Daoy (cell line): ENCODE data around the gene AAR2. TPM values are rescaled to one million over a fixed set of nuclear protein-coding genes. Genes with fewer than 3 reads are reported as not detected.
A peak's percentile ranks its signal among the peaks of the same experiment; 100 is the strongest.

Experiments used
- DNase-seq: peaks from one replicate; pipeline ENCODE4 v3.0.0-alpha.2; 2015; ENCODE audit warnings: low read depth
- total RNA-seq: library from RNA; depleted of rRNA; stranded (reverse); fragments of >200 nt; shearing (Covaris generic); gene quantifications from 2 replicates; pipeline ENCODE4 v1.2.3, GENCODE V29; 2014

The AAR2 gene
- total RNA-seq, 1 experiment from 2014 or later: 27.1 TPM

DNA sequence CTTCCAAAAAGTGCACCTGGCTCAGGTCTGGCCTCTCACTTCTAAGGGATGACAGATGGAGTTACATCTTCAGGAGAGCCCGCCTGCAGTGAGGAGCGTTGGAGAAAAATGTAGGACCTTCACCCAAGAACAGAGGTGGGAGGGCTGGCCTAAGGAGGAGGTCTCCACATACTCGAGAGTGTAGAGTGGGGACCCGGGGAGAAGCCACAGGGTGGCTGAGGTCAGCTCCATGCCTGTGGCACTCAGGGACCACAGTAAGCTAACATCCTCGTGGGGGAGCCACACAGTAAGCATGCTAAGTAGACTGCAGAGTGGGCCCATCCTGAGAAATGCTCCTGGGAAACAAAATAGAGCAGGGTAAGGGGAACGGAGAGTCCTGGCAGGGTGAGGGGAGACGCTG, 24.0 kb downstream of the AAR2 start:
- no peak for DNase-seq

DNA sequence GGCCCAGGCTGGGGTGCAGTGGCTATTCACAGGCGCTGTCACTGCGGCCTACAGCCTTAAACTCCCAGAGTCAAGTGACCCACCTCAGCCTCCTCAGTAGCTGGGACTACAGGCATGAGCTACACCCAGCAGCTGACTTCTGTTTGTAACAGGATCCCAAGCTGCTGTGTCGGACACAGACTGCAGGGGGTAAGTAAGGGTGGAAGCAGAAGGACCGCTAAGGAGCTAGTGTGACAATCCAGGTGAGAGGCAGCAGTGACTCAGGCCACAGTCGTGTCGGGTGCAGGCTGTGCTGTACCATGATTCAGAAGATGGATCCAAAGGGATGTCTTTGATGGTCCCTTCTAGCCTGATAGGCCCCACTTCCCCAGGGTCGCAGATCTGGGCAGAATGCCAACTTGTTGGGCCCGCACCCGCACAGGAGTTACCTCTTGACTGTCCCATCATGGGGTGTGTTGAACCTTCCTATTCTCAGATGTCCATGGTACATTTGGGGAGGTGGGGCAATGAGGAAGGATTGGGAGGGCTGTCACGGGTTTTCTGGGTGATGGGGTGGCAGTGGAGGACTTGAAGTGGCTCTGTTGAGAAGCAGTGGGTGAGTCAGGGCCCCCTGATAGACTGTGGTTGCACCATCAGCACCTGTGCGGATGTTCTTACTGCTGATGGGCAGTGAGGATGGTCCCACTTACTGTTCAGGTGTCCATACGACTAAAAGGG, 25.3 kb downstream of the AAR2 start:
- DNase-seq: peak; percentile 15

GRCh38 chr20:36262440-36262839, 26.2 kb downstream of the AAR2 start:
- no peak for DNase-seq

DNA sequence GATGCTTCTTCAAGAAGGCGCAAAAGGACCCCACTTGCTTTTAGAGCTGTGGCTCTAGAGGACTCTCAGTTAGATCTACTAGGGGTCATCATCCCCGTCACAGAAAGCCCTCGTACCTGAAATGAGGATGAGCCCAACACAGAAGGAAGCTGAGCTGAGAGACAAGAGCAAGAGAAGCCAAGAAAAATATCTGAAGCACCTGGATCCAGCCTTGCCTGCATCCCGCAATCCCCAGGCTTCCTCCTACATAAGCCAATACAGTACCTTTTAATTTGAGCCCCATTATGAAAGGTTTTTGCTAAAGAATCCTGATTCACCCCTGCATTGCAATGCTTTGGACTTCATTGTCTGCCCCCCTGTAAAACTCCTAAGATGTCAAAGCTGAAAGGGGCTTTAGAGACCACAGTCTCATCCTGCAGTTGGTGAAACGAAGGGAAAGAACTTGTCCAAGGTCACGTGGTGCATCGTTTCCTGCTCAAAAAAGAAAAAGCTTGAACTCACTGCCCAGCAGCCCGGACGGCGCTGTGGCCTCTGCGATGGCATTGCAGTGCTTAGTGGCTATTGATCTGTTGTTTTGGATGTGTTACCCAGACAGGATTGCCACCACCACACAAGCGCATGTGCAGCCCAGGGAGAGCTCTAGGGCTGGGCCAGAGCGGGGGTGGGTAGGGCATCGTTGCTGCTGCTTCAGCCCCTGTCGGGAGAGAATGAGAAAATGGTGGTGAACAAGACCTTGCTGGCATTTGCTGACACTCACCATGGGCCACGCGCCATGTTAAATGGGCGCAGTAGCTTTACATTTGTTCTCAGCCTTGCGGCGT, 28.4 kb downstream of the AAR2 start:
- DNase-seq: no peak

- no peak for DNase-seq
Measured at GRCh38 chr20:36266189-36266588, 29.9 kb downstream of the AAR2 start.

DNA sequence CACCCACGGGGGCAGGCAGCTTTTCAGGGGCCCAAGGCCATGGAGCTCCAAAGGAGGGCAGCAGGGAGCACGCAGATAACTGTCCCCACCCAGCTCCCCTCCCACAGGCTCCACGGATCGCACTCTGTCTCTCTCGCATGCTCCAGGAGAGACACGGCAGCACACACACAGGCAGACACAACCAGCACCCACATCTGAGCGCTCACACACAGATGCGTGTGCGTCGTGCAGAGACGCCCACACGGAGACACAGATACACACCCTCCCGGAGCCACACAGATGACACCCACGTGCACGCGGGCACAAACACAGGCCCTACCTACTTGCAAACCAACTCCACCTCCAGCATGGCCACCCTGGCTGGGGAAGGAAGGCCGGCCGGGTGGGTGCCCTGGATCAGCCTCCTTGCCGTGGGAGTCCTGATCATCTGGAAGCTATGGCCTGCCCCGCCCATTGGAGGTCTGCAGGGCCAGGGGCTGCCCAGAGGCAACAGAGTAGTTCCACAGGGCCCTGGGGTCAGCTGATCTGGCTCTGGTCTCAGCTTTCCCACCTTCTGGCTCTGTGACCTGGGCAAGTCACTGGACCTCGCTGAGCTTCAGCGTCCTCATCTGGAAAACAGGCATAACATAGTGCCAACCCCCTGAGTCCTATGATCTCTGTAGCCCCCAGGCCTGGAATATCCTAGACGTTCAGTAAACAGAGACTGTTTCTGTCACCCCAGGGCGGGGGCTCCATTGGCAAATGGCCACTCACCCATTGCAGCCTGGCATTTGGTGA, 31.5 kb downstream of the AAR2 start:
- DNase-seq: no peak

DNA sequence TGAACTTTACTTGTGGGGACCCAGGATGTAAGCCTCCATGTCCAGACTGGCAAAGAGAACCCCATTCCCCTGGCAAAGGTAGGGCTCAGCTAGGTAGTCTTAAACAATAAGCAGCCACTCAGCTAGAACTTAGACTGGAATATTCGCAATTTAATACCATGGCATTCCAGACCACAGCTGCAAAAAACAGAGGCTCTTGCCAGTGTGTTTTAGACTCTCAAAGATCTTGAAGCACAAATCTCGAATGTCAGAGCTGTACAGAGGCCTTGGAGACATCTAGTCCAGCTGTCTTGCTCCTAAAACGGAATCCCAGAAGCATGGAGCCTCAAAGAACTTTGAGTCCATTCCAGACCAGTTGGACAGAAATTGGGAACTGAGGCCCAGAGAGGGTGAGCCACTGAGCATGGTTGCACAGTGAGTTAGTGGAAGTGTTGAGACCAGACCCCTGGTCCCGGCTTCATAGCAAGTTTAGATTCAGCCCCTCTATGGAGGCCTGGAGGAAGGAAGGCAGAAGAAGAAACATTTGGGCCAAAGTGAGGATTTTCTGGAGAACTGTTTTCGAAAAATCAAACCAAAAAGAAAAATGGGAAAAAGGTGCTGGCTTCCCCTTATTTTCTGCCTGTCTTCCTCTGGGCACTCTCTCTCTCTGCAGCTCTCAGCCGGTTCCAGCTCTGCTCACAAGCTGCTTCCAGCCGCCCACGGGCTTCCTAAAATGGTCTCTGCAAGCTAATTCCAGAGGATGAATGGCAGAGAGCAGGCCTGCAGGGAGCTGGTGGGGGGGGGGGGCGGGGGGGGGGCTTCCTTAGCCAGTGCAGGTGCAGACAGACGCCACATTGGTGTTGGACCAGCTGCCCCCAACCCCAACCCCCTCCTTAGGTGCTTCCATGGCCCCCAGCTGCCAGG, 32.4 kb downstream of the AAR2 start:
- no peak for DNase-seq

DNA sequence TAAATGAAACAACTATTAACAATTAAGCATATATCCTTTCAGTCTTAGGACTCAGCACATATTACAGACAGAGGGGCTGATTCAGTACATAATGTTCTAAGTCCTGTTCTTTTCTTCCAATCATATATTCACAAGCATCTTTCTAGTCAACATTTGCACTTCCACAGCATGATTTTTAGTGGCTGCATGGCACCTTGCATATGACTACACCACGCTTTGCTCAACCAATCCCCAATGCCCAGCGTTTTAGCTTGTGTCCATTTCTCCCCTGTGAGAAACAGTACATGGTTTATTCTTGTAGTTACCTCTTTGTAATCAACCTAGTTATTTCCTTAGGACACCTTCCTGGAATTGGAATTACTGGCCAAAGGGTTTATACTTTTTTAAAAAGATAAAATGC, 33.2 kb downstream of the AAR2 start:
- no peak for DNase-seq

- no peak for DNase-seq
Measured at GRCh38 chr20:36270744-36271638, 34.7 kb downstream of the AAR2 start.

GRCh38 chr20:36271639-36272546, 35.6 kb downstream of the AAR2 start:
- no peak for DNase-seq

DNA sequence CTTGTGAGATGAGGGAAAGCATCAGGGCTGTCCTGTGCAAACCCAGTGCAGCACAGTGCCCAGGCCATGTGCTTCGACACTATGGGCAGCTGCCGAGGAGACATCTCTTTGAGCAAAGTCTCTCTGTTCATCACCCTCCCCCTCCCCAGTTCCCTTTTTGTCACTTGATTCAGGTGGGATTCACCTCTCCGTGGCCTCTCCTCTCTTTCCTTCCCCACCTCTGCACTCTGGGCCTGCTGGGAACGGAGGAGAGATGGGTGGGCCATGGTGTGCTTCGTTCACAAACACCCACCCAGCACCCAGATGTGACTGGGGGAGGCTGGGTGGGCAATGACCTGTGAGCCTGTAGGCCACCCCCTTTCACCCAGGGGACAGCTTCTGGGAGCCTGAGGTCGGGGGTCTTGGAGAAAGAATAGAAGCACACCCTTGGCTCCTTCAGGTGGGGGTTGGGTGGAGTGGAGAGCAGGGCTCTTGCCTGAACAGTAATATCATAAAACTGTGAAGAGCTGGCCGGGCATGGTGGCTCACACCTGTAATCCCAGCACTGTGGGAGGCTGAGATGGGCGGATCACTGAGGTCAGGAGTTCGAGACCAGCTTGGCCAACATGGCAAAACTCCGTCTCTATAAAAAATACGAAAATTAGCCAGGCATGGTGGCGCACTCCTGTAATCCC, 36.4 kb downstream of the AAR2 start:
- DNase-seq: no peak

GRCh38 chr20:36273414-36274180, 37.3 kb downstream of the AAR2 start:
- DNase-seq: peak; percentile 37

DNA sequence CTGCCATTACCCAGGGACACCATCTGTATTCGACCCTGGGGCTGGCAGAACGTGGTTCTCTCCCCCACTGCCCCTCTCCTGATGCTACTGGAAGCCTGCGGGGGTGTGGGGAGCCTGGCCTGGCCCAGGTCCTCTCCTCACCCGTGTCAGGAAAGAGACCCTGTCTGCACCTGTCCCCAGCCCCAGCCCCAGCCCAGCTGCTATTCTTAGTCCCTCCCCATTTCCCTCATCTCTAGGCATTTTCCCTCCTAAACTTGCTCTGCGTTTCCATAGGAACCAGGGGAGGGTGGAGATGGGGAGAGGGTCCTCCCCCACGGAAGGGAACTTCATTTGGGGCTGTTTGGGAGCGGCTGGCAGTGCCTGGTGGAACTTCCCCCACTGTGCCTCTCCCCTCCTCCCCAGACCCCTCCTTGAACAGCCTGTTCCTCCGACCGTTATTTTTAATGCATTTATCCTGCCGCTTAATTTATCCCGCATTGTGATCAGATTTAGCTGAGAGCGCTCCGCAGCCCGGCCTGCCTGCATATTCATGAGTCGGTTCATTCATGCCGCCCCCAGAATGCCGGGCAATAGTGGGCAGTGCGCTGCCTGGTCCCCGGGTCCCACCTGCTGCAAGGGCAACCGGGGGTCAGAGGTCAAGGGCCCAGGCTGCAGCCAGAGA, 38.0 kb downstream of the AAR2 start:
- DNase-seq: no peak

DNA sequence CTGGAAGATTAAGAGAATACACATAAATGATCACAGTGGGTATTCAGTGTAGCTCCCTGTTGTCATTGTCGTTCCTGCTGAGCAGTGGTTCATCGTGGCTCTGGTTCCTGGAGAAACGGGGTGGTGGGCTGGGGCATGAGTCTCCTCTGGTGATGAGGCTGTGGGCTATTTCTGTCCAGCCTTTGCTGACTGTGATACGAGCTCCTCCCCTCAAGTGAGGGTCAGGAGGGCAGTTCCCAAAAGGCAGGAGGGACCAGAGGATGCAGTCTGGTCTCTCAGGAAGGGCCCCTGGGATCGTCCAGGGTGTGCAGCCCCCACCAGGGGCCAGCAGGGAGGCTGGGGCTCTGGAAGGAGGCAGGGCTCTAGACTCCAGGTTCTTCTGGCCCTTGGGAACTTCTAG, 38.7 kb downstream of the AAR2 start:
- no peak for DNase-seq

GRCh38 chr20:36275441-36276189, 39.3 kb downstream of the AAR2 start:
- DNase-seq: no peak

DNA sequence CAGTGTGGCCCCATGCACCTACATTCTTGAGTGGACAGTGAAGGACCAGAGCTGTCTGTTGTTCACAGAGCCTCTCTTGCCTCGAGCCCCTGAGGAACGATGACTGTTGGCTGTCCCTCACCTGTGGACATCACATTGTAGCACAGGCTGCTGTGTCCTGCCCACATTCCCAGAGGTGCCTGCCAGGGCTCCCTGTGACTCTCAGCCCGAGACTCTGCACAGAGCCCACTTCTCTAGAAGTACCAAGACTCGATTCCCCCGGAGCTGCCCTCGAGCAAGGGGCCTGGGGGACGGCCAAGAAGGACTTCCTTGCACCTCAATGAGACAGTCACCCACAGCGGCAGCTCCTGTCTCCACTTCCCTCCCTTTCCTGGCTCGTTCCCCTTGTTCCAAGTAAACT, 41.3 kb downstream of the AAR2 start:
- no peak for DNase-seq

GRCh38 chr20:36279362-36279761, 43.1 kb downstream of the AAR2 start:
- DNase-seq: no peak
